H7 (cell line): ENCODE results near the gene NKX6-2. TPM values are rescaled to one million over a fixed set of nuclear protein-coding genes. Genes with fewer than 3 reads are reported as not detected.
A peak's percentile ranks its signal among the peaks of the same experiment; 100 is the strongest.
"Not testable (repeated sequence)": the region's sequence is repeated elsewhere in the genome, so short reads cannot be mapped to it uniquely, and the experiment has no call there.

Source experiments
- DNase-seq: peaks from one replicate; pipeline ENCODE4 v3.0.0; 2012
- H3K27me3 ChIP-seq: 2 replicates; pipeline ENCODE4 v1.6.0; 2011; ENCODE audit warnings: mild to moderate bottlenecking, low read length; ENCODE audit not compliant: control insufficient read depth, insufficient read depth
- H3K36me3 ChIP-seq: replicated peaks from 2 replicates; pipeline ENCODE4 v1.5.1; 2011; ENCODE audit warnings: low read length; ENCODE audit not compliant: control insufficient read depth, insufficient read depth
- H3K4me3 ChIP-seq: 2 replicates; pipeline ENCODE4 v1.5.1; 2011; ENCODE audit warnings: low read depth, mild to moderate bottlenecking, control low read depth, low read length, moderate library complexity; ENCODE audit not compliant: insufficient read depth
- total RNA-seq: library from RNA; depleted of rRNA; stranded (reverse); fragments of >200 nt; shearing (Covaris generic); gene quantifications from 2 replicates; pipeline ENCODE4 v1.2.3, GENCODE V29; 2014

NKX6-2 gene
- total RNA-seq, 1 experiment from 2014 or later, result 0.38 TPM

DNA sequence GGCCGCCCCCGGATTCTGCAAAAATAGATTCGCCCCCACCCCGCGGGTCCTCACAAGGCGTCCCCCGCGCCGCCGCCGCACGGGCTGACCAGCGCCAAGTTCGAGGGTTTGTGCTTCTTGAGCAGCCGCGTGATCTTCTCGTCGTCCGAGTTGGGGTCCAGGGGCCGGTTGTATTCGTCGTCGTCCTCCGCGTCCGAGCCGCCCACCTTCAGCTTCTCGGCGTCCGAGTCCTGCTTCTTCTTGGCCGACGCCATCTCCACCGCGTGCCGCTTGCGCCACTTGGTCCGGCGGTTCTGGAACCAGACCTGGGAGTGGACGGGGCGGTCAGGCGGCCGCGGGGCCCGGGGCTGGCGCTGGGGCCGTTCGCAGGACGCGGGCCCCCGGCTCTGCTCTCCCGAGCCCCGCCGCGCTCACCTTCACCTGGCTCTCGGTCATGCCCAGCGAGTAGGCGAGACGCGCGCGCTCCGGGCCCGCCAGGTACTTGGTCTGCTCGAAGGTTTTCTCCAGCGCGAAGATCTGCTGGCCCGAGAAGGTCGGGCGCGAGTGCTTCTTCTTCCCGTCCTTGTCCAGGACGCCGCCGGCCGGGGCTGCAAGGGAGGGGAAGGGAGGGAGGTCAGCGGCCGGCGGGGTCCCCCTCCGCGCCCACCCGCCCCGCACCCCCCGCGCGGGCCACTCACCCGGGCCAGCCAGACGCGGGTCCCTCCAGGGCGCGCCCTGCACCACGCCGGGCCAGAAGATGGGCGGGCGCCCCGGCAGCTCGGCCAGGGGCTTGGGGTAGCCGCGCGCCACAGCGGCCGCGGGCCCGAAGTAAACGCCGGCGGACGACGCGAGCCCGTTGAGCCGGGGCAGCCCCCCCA is 853 bp downstream of the NKX6-2 start:
- Histone ChIP-seq H3K4me3 (no peak overlapping the region; the same call in 1 of the 2 replicates), H3K36me3 (no peaks in the 10 kb centered on the region), H3K27me3 (peaks cover 68% of the 10 kb centered on the region)
- peak; percentile 86 for DNase-seq

DNA sequence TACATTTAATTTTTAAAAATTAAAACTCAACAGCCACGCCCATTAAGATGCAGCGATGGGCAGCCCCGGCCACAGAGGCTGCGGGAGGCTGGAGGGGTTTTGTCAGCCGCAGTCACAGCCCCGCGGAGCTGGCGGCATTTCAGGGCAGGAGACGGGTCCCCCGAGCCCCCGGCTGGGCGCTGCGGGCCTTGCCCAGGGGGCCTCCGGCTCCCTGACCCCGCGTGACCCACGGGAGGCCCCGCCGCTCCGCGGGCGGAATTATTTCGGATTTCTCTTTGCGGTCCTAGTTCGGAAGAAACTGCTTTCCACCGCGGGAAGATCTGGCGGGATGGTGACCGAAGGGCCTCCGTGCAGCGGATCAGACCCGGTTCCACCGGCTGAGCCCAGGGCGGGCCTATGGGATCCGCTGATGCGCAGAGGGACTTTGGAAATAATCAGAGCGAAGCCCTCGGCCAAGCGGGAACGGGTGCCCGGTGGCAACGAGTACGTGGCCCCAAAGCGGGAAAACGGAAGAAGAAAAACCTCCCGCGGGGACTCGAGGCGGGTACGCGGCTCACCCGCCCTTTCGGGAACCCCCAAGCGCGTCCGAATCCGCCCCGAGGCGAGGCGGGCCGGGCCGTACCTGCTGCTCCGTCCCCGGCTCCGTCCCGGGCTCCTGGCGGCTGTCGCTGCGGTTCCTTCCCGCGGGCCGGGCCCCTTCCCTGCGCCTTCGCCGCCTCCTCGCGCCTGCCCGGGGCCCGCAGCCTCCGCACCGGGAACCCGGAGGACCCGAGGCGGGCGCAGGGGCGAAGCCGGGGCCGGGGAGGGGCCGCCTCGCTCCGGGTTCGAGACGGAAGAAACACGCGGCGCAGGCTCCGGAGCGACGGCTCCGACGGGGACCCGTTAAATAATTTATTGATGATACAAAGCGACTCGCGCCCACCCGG is 1.7 kb downstream of the NKX6-2 start:
- peaks cover 60% of the 10 kb centered on the region for H3K27me3 ChIP-seq
- H3K4me3 ChIP-seq, result no peak overlapping the region
- peak; percentile 84 for DNase-seq
- no peaks in the 10 kb centered on the region for H3K36me3 ChIP-seq

DNA sequence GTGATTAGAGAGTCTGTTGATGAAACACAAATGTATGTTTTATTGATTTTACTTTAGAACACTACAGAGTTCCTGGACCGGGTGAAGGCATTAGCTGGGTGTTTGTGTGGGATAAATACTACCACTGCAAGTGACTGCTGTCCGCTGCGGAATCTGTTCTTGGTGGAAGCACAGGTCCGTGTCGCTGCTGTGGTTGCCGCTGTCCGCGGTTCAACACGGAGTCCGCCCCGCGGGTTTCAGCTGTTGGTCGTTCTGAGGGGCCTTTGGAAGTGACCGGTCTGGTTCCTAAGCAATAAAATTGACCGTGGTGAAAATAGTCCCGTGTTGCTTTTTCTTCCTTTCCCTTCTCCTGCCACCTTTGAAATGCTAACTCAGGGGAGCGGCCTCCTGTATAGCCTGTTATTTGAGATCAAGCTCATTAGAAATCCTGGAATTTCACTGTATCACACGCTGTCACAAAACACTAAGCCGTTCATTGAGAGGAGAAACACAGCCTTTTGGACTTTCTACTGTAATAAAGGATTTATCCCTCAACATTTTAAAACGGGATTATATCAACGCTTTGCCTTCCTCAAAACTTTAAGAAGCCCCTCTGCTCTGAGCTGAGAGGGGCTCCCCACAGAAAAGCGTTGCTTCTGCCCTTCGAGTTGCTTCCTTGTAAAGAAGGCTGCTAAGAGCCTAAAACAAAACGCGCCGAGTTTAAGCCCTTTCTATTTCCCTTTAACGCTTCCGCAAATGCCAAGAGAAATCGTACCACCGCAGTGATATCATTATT is 2.6 kb downstream of the NKX6-2 start:
- Histone ChIP-seq H3K4me3 (no peak overlapping the region), H3K36me3 (no peaks in the 10 kb centered on the region), H3K27me3 (peaks cover 52% of the 10 kb centered on the region)
- DNase-seq, result peak; percentile 73

DNA sequence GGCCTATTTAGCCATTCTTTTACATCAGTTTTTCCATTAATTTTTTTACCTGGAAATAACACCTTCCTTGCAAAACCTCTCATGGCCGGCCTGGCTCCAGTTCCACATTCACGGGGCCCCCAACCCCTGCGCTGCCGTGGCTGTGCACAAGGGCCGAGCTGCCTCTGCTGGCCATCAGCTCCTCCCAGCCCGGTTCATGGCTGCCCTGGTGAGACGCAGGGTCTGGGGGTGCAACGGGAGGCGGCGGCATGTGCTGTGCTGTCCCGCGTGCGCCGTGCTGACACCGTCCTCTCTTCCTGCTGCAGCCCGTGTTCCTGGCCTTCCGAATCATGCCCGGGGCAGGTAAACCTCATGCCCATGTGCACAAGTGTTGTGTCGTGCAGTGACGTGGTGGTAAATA is 4.4 kb downstream of the NKX6-2 start:
- Histone ChIP-seq H3K27me3 (peaks cover 34% of the 10 kb centered on the region), H3K36me3 (no peaks in the 10 kb centered on the region), H3K4me3 (no peak overlapping the region)
- no peak for DNase-seq

DNA sequence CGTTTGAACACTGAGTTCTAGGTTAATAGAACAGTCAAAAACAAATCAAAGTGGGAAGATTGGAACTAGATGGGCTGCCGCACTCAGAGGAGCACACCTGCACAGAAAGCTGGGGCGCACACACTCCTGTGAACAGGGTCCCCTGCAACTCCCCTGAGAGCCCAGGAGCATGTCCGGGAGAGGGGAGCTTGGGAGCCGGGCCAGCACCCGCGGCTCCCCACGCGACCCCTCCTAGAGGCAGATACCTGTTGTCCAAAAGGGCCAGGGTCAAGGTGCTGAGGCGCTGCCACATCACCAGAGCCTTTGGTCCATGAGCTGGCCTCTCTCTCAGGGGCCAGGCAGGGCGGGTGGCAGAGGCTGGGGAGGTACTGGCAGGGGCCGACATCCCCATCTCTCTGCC is 5.6 kb downstream of the NKX6-2 start:
- Histone ChIP-seq H3K36me3 (no peaks in the 10 kb centered on the region), H3K4me3 (no peak overlapping the region), H3K27me3 (peaks cover 28% of the 10 kb centered on the region)
- DNase-seq, result no peak

DNA sequence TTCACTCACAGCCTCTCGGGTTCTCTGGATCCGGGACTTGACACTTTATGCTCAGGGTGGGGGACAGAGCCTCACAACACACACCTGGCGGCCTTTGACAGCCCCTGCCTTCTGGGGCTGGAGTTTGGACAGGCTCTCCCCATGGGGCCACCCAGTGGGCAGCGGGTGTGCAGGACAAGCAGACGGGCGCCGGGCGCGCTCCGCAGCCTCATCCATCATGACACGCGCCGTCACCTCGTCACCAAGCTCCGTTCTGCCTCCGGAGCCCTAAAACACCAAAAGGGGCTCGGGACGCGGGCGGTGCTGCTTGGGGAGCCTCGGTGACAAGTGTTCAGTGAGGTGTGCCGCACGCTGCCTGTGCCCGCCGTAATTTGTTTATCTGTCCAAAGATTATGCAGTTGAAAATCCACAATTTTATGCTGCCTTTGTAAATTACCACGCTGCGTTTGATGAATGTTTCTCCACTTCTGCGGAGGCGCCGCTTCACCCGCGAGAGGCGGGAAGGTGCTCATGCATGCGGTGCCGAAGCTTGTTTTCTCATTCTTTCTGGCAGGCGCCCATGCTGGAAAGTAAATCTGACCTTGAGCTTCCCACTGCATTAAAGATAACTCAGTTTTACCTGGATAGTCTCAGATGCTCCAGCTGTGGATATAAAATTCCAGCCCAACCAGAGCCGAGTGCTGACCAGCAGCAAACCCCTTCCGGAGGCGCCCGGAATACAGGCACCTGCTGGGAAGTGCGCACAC is 6.2 kb downstream of the NKX6-2 start:
- no peak overlapping the region for H3K4me3 ChIP-seq
- H3K27me3 ChIP-seq, result peaks cover 23% of the 10 kb centered on the region; the same call in 1 of the 2 replicates
- no peak for DNase-seq
- H3K36me3 ChIP-seq, result no peaks in the 10 kb centered on the region

DNA sequence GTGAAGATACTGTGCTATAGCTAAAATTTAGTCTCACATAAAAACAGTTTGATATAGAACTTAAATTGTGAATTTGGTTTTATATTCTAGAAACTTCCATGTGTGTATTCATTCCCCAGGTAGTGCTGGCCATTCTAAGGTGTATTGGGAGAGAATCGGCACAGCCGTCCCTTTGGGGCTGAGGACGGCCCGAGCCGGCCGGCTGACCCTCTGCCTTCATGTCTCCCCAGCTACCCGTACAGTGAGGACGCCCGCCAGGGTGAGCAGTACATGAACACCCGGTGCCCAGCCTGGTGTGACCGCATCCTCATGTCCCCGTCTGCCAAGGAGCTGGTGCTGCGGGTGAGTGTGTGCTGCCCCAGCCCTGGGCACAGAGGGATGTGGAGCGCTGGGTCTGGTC is 8.5 kb downstream of the NKX6-2 start:
- Histone ChIP-seq H3K36me3 (no peaks in the 10 kb centered on the region), H3K27me3 (peaks cover 1% of the 10 kb centered on the region; the same call in 1 of the 2 replicates), H3K4me3 (no peak overlapping the region)
- DNase-seq, result no peak

DNA sequence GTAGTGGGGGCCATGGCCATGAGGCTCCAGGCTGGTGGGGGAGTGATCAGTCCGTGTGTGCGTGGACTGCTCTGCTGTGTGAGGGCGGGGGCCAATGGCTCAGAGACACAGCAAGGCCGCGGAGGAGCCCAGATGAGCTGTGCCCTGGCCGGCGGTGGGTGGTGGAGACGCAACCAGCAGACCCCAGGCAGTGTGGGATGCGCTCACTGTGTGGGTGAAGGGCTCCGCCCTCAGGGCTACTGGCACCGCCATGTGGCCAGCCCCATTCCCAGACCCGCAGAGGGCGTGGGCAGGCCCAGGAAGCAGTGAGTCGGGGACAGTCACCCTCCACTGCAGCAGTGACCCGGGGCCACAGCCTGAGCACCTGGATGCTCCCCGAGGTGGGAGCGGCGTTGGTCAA is 9.1 kb downstream of the NKX6-2 start:
- H3K27me3 ChIP-seq, result no peaks in the 10 kb centered on the region
- no peak for DNase-seq
- no peak overlapping the region for H3K4me3 ChIP-seq
- H3K36me3 ChIP-seq, result no peaks in the 10 kb centered on the region

DNA sequence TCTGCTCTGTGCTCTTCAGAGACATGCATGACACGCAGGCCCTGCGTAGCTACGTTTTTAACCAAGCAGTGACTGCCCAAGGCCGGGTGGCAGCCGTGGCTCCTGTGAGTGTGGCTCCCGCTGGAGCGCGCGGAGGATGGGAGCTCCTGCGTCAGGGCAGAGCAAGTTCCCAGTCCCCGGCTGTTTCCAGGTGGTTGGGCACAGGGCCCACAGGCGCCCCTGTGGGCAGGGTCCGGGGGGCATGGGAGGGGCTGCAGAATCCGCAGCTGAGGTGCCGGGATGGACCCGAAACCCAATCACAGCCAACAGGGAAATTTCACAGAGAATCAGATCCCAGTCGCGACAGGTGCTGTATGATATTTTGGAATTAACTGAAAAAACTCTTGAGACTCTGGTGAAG is 9.8 kb downstream of the NKX6-2 start:
- Histone ChIP-seq H3K27me3 (no peaks in the 10 kb centered on the region), H3K36me3 (no peaks in the 10 kb centered on the region), H3K4me3 (no peak overlapping the region)
- no peak for DNase-seq

DNA sequence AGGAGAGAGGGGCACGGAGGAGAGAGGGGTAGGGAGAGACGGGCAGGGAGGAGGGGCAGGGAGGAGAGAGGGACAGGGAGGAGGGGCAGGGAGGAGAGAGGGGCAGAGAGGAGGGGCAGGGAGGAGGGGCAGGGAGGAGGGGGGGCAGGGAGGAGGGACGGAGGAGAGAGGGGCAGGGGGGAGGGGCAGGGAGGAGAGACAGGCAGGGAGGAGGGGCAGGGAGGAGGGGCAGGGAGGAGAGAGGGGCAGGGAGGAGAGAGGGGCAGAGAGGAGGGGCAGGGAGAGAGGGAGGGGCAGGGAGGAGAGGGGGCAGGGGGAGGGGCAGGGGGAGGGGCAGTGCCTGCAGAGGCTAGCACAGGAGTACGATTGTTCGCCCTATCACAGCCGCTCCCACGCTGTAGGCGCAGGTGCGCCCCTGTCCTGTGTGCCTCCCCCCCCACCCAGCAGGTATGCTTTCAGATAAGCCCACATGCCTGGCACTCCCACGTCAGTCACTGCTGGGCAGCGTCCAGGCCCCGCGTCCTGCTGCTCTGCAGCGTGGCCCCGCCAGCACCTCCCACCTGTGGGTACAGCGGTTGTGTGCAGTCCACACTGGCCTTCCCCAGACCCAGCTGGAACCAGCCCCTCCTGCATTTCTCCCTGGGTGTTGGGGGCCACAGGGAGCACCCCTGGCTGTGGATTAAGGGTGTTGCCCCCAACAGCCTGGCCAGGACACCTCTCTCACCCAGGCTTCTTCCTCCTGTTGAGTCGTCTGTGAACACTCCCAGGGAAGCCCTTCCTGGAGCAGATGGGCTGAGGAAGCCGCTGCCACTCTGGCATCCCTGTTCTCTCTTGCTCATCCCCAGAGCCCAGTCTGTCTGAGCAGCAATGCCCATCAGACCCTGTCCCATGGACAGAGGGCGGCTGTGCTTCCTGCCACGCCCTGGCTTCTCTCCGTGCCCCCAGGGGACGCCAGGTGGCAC is 10.8 kb downstream of the NKX6-2 start:
- Histone ChIP-seq H3K36me3 (no peaks in the 10 kb centered on the region), H3K4me3 (no peak overlapping the region), H3K27me3 (no peaks in the 10 kb centered on the region)
- DNase-seq, result peak; percentile 80

DNA sequence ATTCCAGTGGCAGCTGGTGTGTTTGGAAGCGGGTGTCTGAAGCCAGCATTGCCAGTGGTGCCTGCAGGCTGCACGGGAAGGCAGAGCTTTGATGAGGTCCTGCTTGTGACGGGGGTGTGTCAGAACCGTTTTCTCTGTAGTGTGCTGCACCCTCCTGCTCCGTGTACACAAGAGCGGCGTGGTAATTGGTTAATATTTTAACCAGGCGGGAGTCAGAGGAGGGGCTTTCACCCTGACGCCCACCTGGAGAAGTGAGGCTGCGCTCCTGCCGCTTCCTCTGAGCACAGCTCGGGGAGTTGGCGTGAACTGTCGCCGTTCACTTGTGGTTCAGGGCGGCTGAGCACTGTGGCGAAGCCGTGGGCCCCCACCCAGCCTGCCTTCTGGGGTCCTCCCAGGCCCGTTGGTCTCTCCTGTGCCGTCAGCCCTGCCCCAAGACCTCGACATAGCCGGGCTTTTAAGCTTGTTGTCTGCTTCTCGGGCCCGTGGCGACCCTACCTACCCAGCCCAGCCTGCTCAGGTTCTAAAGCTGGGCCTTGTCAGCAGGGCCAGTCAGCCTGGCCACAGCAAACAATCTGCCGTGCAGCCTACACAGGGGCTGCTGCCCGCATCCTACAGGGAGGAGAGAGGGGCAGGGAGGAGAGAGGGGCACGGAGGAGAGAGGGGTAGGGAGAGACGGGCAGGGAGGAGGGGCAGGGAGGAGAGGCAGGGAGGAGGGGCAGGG is 11.6 kb downstream of the NKX6-2 start:
- Histone ChIP-seq H3K27me3 (no peaks in the 10 kb centered on the region), H3K4me3 (no peak overlapping the region), H3K36me3 (no peaks in the 10 kb centered on the region)
- DNase-seq, result peak; percentile 86

DNA sequence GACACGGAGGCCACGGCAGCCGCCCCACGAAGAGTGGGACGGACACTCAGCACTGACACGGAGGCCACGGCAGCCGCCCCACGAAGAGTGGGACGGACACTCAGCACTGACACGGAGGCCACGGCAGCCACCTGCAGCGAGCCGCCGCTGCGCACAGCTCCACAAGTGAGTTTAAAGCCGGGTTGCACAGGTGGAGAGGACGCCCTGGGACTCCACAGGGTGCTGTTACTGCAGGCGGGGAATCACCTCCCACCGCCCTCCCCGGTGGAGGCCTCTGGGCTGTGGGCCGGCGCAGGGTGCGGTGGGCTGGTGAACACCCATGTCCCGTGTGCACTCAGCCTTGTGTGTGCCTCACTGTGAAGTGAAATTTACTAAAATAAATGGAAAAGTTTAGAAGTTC is 13.1 kb downstream of the NKX6-2 start:
- not testable (repeated sequence) for H3K4me3 ChIP-seq, H3K36me3 ChIP-seq, H3K27me3 ChIP-seq, DNase-seq
